ENCODE measurements around the gene DPP4. TPM values are rescaled to one million over a fixed set of nuclear protein-coding genes. Genes with fewer than 3 reads are reported as not detected.

The DPP4 gene
- total and polyA plus RNA-seq, 12 donors, result 1.1 to 8.3 (median 4.1) TPM

- Histone ChIP-seq H3K4me3 (no peak overlapping the region), H3K9me3 (peaks cover 0 to 22% (median 11%) of the 10 kb centered on the region in 11 donors), H3K27ac (no peak overlapping the region), H3K4me1 (peaks cover 0 to 14% (median 11%) of the 10 kb centered on the region in 9 donors), H3K27me3 (peaks cover 0 to 8% (median 0%) of the 10 kb centered on the region in 7 donors), H3K36me3 (no peaks in the 10 kb centered on the region)
- 79 to 84% methylated on average over 2 of the region's 2 CpGs for WGBS, 2 donors
- DNase-seq (no peak), ATAC-seq (no peak)
- intact Hi-C loops (cut with DNase I), result loop anchor here in 2 of 10 donors (5.0 to 10.0 kb wide), 2 partner anchors 38 to 65 kb away; no protein-coding TSS in a partner anchor
- TF ChIP-seq CTCF (IDR thresholded peaks at IDR 0.05), result no peak
These were observed 5.5 kb upstream of the DPP4 start for GRCh38 chr2:162079514-162079913.

- Histone ChIP-seq H3K36me3 (no peaks in the 10 kb centered on the region), H3K4me1 (peaks cover 3 to 46% (median 27%) of the 10 kb centered on the region in 9 donors), H3K4me3 (no peak overlapping the region), H3K27ac (peak overlapping the region in 1 of 10 donors; percentile 31), H3K9me3 (peaks cover 0 to 22% (median 11%) of the 10 kb centered on the region in 11 donors), H3K27me3 (peaks cover 0 to 18% (median 0%) of the 10 kb centered on the region in 7 donors)
- no peak for TF ChIP-seq CTCF (IDR thresholded peaks at IDR 0.05)
- peak in 3 of 8 donors; percentile 27 to 50 (median 43) for ATAC-seq
- intact Hi-C loops (cut with DNase I), result loop anchor here in 3 of 10 donors (2.0 to 10.0 kb wide), 3 partner anchors 42 to 61 kb away; no protein-coding TSS in a partner anchor
- DNase-seq, result no peak
- WGBS, 2 donors, result 40 to 71% methylated on average over 2 of the region's 2 CpGs
These were observed 1.7 kb upstream of the DPP4 start for GRCh38 chr2:162075689-162076132.

GRCh38 chr2:162074928-162075688 is 1.1 kb upstream of the DPP4 start:
- Histone ChIP-seq H3K4me3 (no peak overlapping the region), H3K4me1 (peaks cover 3 to 52% (median 27%) of the 10 kb centered on the region in 9 donors), H3K27me3 (peaks cover 0 to 18% (median 0%) of the 10 kb centered on the region in 7 donors), H3K36me3 (no peaks in the 10 kb centered on the region), H3K27ac (peak overlapping the region in 2 of 10 donors; percentile 31 to 76), H3K9me3 (peaks cover 0 to 22% (median 11%) of the 10 kb centered on the region in 11 donors)
- DNase-seq, result no peak
- no peak for ATAC-seq
- 60 to 66% methylated on average over 6 of the region's 6 CpGs for WGBS, 2 donors
- intact Hi-C loops (cut with DNase I), result loop anchor here in 5 of 10 donors (5.0 to 10.0 kb wide), 4 partner anchors 42 to 63 kb away; no protein-coding TSS in a partner anchor
- TF ChIP-seq CTCF (IDR thresholded peaks at IDR 0.05), result no peak

GRCh38 chr2:162074632-162074895 is 549 bp upstream of the DPP4 start:
- intact Hi-C loops (cut with DNase I), result loop anchor here in 5 of 10 donors (5.0 to 10.0 kb wide), 4 partner anchors 43 to 62 kb away; no protein-coding TSS in a partner anchor
- WGBS, 2 donors, result 42 to 51% methylated on average over 2 of the region's 2 CpGs
- Histone ChIP-seq H3K4me3 (peak overlapping the region in 9 of 10 donors; percentile 52 to 84 (median 64)), H3K9me3 (peaks cover 0 to 16% (median 9%) of the 10 kb centered on the region in 11 donors), H3K27me3 (peaks cover 0 to 18% (median 0%) of the 10 kb centered on the region in 7 donors), H3K36me3 (no peaks in the 10 kb centered on the region), H3K27ac (peak overlapping the region in 5 of 10 donors; percentile 24 to 79 (median 76)), H3K4me1 (peaks cover 3 to 57% (median 27%) of the 10 kb centered on the region in 9 donors)
- no peak for DNase-seq
- no peak for TF ChIP-seq CTCF (IDR thresholded peaks at IDR 0.05)
- ATAC-seq, result peak in 2 of 8 donors; percentile 14 to 25
